Activated CD8-positive, alpha-beta T cell treated with anti-CD3 and anti-CD28 coated beads for 36 hours (primary cell): ENCODE results near the gene SLC39A11. TPM values are rescaled to one million over a fixed set of nuclear protein-coding genes. Genes with fewer than 3 reads are reported as not detected.

Experiments
- ATAC-seq: fragments of 200-7000 bp; cut with Tn5 transposase; one replicate; pipeline ENCODE4 v1.10.0; 2021; ENCODE audit warnings: mild to moderate bottlenecking, moderate library complexity
- CTCF ChIA-PET: fragments of 350-600 bp; sonication (Branson Sonifier 250); formaldehyde crosslinking; loops from one replicate; lab custom pipeline; 2021; ENCODE audit warnings: antibody characterized with exemption; lab: Charles Lee
- POLR2A ChIA-PET: fragments of 350-600 bp; sonication (Branson Sonifier 250); formaldehyde crosslinking; loops from one replicate; lab custom pipeline; 2021; ENCODE audit warnings: antibody characterized with exemption; lab: Charles Lee
- DNase-seq: peaks from one replicate; pipeline ENCODE4 v3.0.0-alpha.2; 2020
- H3K27ac Mint-ChIP-seq: one replicate; pipeline ENCODE4 v1.8.0; 2021; ENCODE audit warnings: mild to moderate bottlenecking, mixed read lengths
- H3K27me3 Mint-ChIP-seq: one replicate; pipeline ENCODE4 v1.8.0; 2021; ENCODE audit warnings: mixed read lengths
- H3K36me3 Mint-ChIP-seq: one replicate; pipeline ENCODE4 v1.8.0; 2021; ENCODE audit warnings: low read depth, mixed read lengths
- H3K4me1 Mint-ChIP-seq: one replicate; pipeline ENCODE4 v1.8.0; 2021; ENCODE audit warnings: low read depth, mixed read lengths
- H3K4me3 Mint-ChIP-seq: one replicate; pipeline ENCODE4 v1.8.0; 2021; ENCODE audit warnings: mild to moderate bottlenecking, moderate library complexity, mixed read lengths
- H3K9me3 Mint-ChIP-seq: one replicate; pipeline ENCODE4 v1.8.0; 2021; ENCODE audit warnings: mixed read lengths
- CTCF ChIP-seq: fragments of 200-600 bp; IDR thresholded peaks from one replicate; pipeline ENCODE4 v1.8.0; 2022; ENCODE audit warnings: antibody characterized with exemption, mild to moderate bottlenecking
- intact Hi-C: fragments of 100-400 bp; cut with micrococcal nuclease; formaldehyde crosslinking; loops from one replicate; pipeline ENCODE4 v1.10.0; 2022
- total RNA-seq, 2 experiments: library from RNA; stranded (reverse); gene quantifications; one replicate each; pipeline ENCODE4 v1.2.3, GENCODE V29; 2021

The SLC39A11 gene
- total RNA-seq, 2 experiments from 2014 or later = 14.4 to 14.9 TPM

- peaks cover 4% of the 10 kb centered on the region for H3K4me1 Mint-ChIP-seq
- H3K27me3 Mint-ChIP-seq = peaks cover 2% of the 10 kb centered on the region
- CTCF ChIA-PET = no interaction called here
- H3K27ac Mint-ChIP-seq = no peak overlapping the region
- POLR2A ChIA-PET = no interaction called here
- no peak for TF ChIP-seq CTCF
- H3K36me3 Mint-ChIP-seq = no peaks in the 10 kb centered on the region
- DNase-seq = no peak
- no peak for ATAC-seq
- intact Hi-C loops = no loop called here
- H3K9me3 Mint-ChIP-seq = no peaks in the 10 kb centered on the region
- H3K4me3 Mint-ChIP-seq = no peak overlapping the region
These were observed 4.4 kb upstream of the SLC39A11 start for GRCh38 chr17:73096866-73097265.

DNA sequence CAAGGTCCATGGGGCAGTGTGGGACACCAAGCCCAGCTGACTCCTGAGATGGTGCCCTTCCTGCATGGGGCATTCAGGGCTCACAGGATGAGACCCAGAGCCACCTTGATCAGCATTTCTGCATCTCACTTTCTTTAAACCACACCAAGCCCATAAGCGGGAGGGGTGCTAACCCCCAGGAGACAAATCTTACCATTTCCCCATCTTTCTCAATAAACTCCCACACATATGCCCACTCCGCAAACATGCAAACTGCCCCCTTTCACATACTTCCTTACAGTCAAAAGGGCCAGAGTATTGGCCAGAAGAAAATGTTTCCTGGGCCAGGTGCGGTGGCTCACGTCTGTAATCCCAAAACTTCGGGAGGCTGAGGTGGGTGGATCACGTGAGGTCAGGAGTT, 3.7 kb upstream of the SLC39A11 start:
- TF ChIP-seq CTCF = no peak

GRCh38 chr17:73093286-73093685, 798 bp upstream of the SLC39A11 start:
- Mint-ChIP-seq H3K4me1 (peaks cover 20% of the 10 kb centered on the region), H3K27me3 (no peaks in the 10 kb centered on the region), H3K4me3 (peak overlapping the region; percentile 95), H3K36me3 (no peaks in the 10 kb centered on the region), H3K27ac (no peak overlapping the region), H3K9me3 (no peaks in the 10 kb centered on the region)
- intact Hi-C loops = no loop called here
- ATAC-seq (no peak), DNase-seq (no peak)
- no peak for TF ChIP-seq CTCF
- CTCF ChIA-PET = no interaction called here
- POLR2A ChIA-PET = interaction anchor here (1.6 kb wide), 1 partner anchor 23 kb away, joined by 4 read pairs; no protein-coding TSS in a partner anchor

More for the DNA sequence above, 3.7 kb upstream of the SLC39A11 start:
- no peaks in the 10 kb centered on the region for H3K9me3 Mint-ChIP-seq
- no peak overlapping the region for H3K4me3 Mint-ChIP-seq
- CTCF ChIA-PET = no interaction called here
- H3K27me3 Mint-ChIP-seq = peaks cover 2% of the 10 kb centered on the region
- H3K27ac Mint-ChIP-seq = no peak overlapping the region
- DNase-seq = no peak
- no peaks in the 10 kb centered on the region for H3K36me3 Mint-ChIP-seq
- intact Hi-C loops = no loop called here
- H3K4me1 Mint-ChIP-seq = peaks cover 9% of the 10 kb centered on the region
- no peak for ATAC-seq
- POLR2A ChIA-PET = no interaction called here

GRCh38 chr17:73091770-73092522, 542 bp downstream of the SLC39A11 start:
- no peak for ATAC-seq
- ChIA-PET POLR2A (interaction anchor here (0.9 to 1.6 kb wide), 3 partner anchors 22 to 372 kb away, joined by 3 to 4 read pairs (median 3); no protein-coding TSS in a partner anchor), CTCF (no interaction called here)
- DNase-seq = no peak
- H3K36me3 Mint-ChIP-seq = peaks cover 8% of the 10 kb centered on the region
- no peak for TF ChIP-seq CTCF
- peak overlapping the region; percentile 95 for H3K4me3 Mint-ChIP-seq
- no peaks in the 10 kb centered on the region for H3K9me3 Mint-ChIP-seq
- peaks cover 20% of the 10 kb centered on the region for H3K4me1 Mint-ChIP-seq
- intact Hi-C loops = no loop called here
- H3K27me3 Mint-ChIP-seq = no peaks in the 10 kb centered on the region
- peak overlapping the region; percentile 94 for H3K27ac Mint-ChIP-seq

- no peaks in the 10 kb centered on the region for H3K27me3 Mint-ChIP-seq
- DNase-seq = no peak
- ATAC-seq = no peak
- CTCF ChIA-PET = interaction anchor here (1.2 kb wide), 1 partner anchor 364 kb away, joined by 4 read pairs; no protein-coding TSS in a partner anchor
- peak overlapping the region; percentile 95 for H3K4me3 Mint-ChIP-seq
- POLR2A ChIA-PET = interaction anchor here (0.9 to 1.6 kb wide), 3 partner anchors 21 to 371 kb away, joined by 3 to 4 read pairs (median 3); no protein-coding TSS in a partner anchor
- H3K4me1 Mint-ChIP-seq = peaks cover 20% of the 10 kb centered on the region
- H3K27ac Mint-ChIP-seq = peak overlapping the region; percentile 94
- intact Hi-C loops = no loop called here
- peaks cover 8% of the 10 kb centered on the region for H3K36me3 Mint-ChIP-seq
- H3K9me3 Mint-ChIP-seq = no peaks in the 10 kb centered on the region
- no peak for TF ChIP-seq CTCF
These were observed 1.1 kb downstream of the SLC39A11 start for GRCh38 chr17:73091410-73091769.
